Mesenchymal stem cell (in vitro differentiated cells and primary cell): ENCODE results near the gene GLT1D1.

ENCODE experiments used
- DNase-seq: peaks from one replicate; pipeline ENCODE4 v3.0.0-alpha.2; 2013
- H2AFZ ChIP-seq: one replicate; pipeline ENCODE4 v1.6.1; 2013; ENCODE audit warnings: low read depth, mild to moderate bottlenecking, control low read depth, inconsistent platforms, low read length, moderate library complexity
- H2AK5ac ChIP-seq: 2 replicates; pipeline ENCODE4 v1.6.1; 2013; ENCODE audit warnings: low read length, moderate library complexity, mild to moderate bottlenecking, inconsistent platforms; ENCODE audit not compliant: severe bottlenecking
- H2BK120ac ChIP-seq: one replicate; pipeline ENCODE4 v1.6.1; 2013; ENCODE audit warnings: low read depth, mild to moderate bottlenecking, inconsistent platforms, low read length, moderate library complexity
- H2BK12ac ChIP-seq, 2 experiments: one replicate each; pipeline ENCODE4 v1.6.1; 2013; ENCODE audit warnings: inconsistent platforms in 2 of 2, low read length in 2 of 2, mild to moderate bottlenecking in 2 of 2, moderate library complexity in 2 of 2, control low read depth in 1 of 2
- H2BK15ac ChIP-seq: one replicate; pipeline ENCODE4 v1.6.1; 2013; ENCODE audit warnings: mild to moderate bottlenecking, low read depth, inconsistent platforms; ENCODE audit not compliant: poor library complexity, severe bottlenecking
- H2BK5ac ChIP-seq: 2 replicates; pipeline ENCODE4 v1.6.1; 2013; ENCODE audit warnings: low read depth, mild to moderate bottlenecking, low read length, control low read depth, inconsistent platforms; ENCODE audit not compliant: poor library complexity, severe bottlenecking
- H3K14ac ChIP-seq, 2 experiments: one replicate each; pipeline ENCODE4 v1.6.1; 2013; ENCODE audit warnings: inconsistent platforms in 2 of 2, low read length in 2 of 2, control low read depth in 1 of 2, mild to moderate bottlenecking in 1 of 2, moderate library complexity in 1 of 2
- H3K18ac ChIP-seq, 2 experiments: one replicate each; pipeline ENCODE4 v1.6.1; 2013; ENCODE audit warnings: inconsistent platforms in 2 of 2, low read length in 2 of 2, control low read depth in 1 of 2, low read depth in 1 of 2, mild to moderate bottlenecking in 1 of 2
- H3K23ac ChIP-seq, 2 experiments: one replicate each; pipeline ENCODE4 v1.6.1; 2013; ENCODE audit warnings: inconsistent platforms in 2 of 2, low read length in 2 of 2, mild to moderate bottlenecking in 2 of 2, moderate library complexity in 2 of 2, control low read depth in 1 of 2
- H3K27ac ChIP-seq: 2 replicates; pipeline ENCODE4 v1.5.1; 2013; ENCODE audit warnings: mild to moderate bottlenecking, moderate library complexity, low read length, control low read depth, inconsistent platforms; ENCODE audit not compliant: poor library complexity, severe bottlenecking
- H3K27me3 ChIP-seq, 2 experiments: 2 replicates each; pipeline versions ENCODE4 v1.6.1 to v1.7.0; 2013; ENCODE audit warnings: low read length in 2 of 2, mild to moderate bottlenecking in 2 of 2, moderate library complexity in 2 of 2, control low read depth in 1 of 2, inconsistent platforms in 1 of 2; ENCODE audit not compliant: control insufficient read depth in 1 of 2, insufficient read depth in 1 of 2
- H3K36me3 ChIP-seq, 2 experiments: 2 replicates each; pipeline versions ENCODE4 v1.6.1 to v1.7.0; 2013; ENCODE audit warnings: low read length in 2 of 2, control low read depth in 1 of 2, inconsistent platforms in 1 of 2, low read depth in 1 of 2, mild to moderate bottlenecking in 1 of 2; ENCODE audit not compliant: insufficient read depth in 2 of 2, control insufficient read depth in 1 of 2
- H3K4ac ChIP-seq, 2 experiments: one replicate each; pipeline ENCODE4 v1.6.1; 2013; ENCODE audit warnings: inconsistent platforms in 2 of 2, low read length in 2 of 2, mild to moderate bottlenecking in 2 of 2, moderate library complexity in 2 of 2, control low read depth in 1 of 2, low read depth in 1 of 2
- H3K4me1 ChIP-seq: 2 replicates; pipeline ENCODE4 v1.6.1; 2013; ENCODE audit warnings: low read depth, low read length, control low read depth; ENCODE audit not compliant: control insufficient read depth, insufficient read depth
- H3K4me2 ChIP-seq: 2 replicates; pipeline ENCODE4 v1.6.1; 2013; ENCODE audit warnings: low read length, mild to moderate bottlenecking, inconsistent platforms; ENCODE audit not compliant: poor library complexity, severe bottlenecking
- H3K4me3 ChIP-seq, 2 experiments: 2 replicates each; pipeline versions ENCODE4 v1.5.1 to v1.7.0; 2013; ENCODE audit warnings: low read length in 2 of 2, mild to moderate bottlenecking in 2 of 2, control low read depth in 1 of 2, low read depth in 1 of 2; ENCODE audit not compliant: insufficient read depth in 1 of 2
- H3K79me1 ChIP-seq: replicated peaks from 2 replicates; pipeline ENCODE4 v1.6.1; 2013; ENCODE audit warnings: mild to moderate bottlenecking, control low read depth, low read length, inconsistent platforms; ENCODE audit not compliant: poor library complexity, severe bottlenecking
- H3K9ac ChIP-seq: 2 replicates; pipeline ENCODE4 v1.7.0; 2013; ENCODE audit warnings: mild to moderate bottlenecking, low read length, moderate library complexity
- H3K9me3 ChIP-seq: 2 replicates; pipeline ENCODE4 v1.7.0; 2013; ENCODE audit warnings: mild to moderate bottlenecking, low read length; ENCODE audit not compliant: control insufficient read depth
- H4K8ac ChIP-seq: one replicate; pipeline ENCODE4 v1.6.1; 2013; ENCODE audit warnings: inconsistent platforms, mild to moderate bottlenecking, low read length, moderate library complexity
- H4K91ac ChIP-seq: one replicate; pipeline ENCODE4 v1.6.1; 2013; ENCODE audit warnings: mild to moderate bottlenecking, low read length, inconsistent platforms
- WGBS: methylation state at CpG from one replicate; pipeline ENCODE4 v1.1.7; 2013; ENCODE audit warnings: mixed read lengths; 5-methylcytosine and 5-hydroxymethylcytosine counted together

The GLT1D1 gene

GRCh38 chr12:128879898-128880764 is 26.9 kb downstream of the GLT1D1 start:
- Histone ChIP-seq H2AK5ac (no peak overlapping the region), H3K18ac (no peak overlapping the region), H2BK120ac (no peak overlapping the region), H3K4me1 (no peaks in the 10 kb centered on the region), H2AFZ (no peak overlapping the region), H3K4me3 (no peak overlapping the region), H3K36me3 (no peaks in the 10 kb centered on the region), H3K79me1 (no peaks in the 10 kb centered on the region), H4K8ac (no peak overlapping the region), H2BK15ac (no peak overlapping the region), H2BK12ac (no peak overlapping the region), H3K27ac (no peak overlapping the region), H3K27me3 (no peaks in the 10 kb centered on the region), H4K91ac (no peak overlapping the region), H3K14ac (no peak overlapping the region), H3K4ac (no peak overlapping the region), H2BK5ac (no peak overlapping the region), H3K9me3 (peaks cover 30% of the 10 kb centered on the region), H3K23ac (no peak overlapping the region), H3K4me2 (no peak overlapping the region), H3K9ac (no peak overlapping the region)
- WGBS, result 75% methylated on average over 2 of the region's 4 CpGs
- no peak for DNase-seq

- Histone ChIP-seq H2AK5ac (no peak overlapping the region), H3K9me3 (no peaks in the 10 kb centered on the region), H2BK12ac (no peak overlapping the region), H3K14ac (no peak overlapping the region), H2AFZ (no peak overlapping the region), H2BK5ac (no peak overlapping the region), H3K4me3 (no peak overlapping the region), H2BK120ac (no peak overlapping the region), H3K4ac (no peak overlapping the region), H3K4me1 (no peaks in the 10 kb centered on the region), H3K79me1 (no peaks in the 10 kb centered on the region), H3K27me3 (no peaks in the 10 kb centered on the region), H3K36me3 (no peaks in the 10 kb centered on the region), H3K18ac (no peak overlapping the region), H4K8ac (no peak overlapping the region), H3K23ac (no peak overlapping the region), H3K27ac (no peak overlapping the region), H3K9ac (no peak overlapping the region), H2BK15ac (no peak overlapping the region), H4K91ac (no peak overlapping the region), H3K4me2 (no peak overlapping the region)
- 87% methylated on average over 5 of the region's 6 CpGs for WGBS
- no peak for DNase-seq
Observed at GRCh38 chr12:128891856-128892255, 38.6 kb downstream of the GLT1D1 start.

GRCh38 chr12:128903236-128903635 is 50.0 kb downstream of the GLT1D1 start:
- Histone ChIP-seq H3K79me1 (no peaks in the 10 kb centered on the region), H2BK15ac (no peak overlapping the region), H3K9ac (no peak overlapping the region), H3K27me3 (no peaks in the 10 kb centered on the region), H3K4me1 (no peaks in the 10 kb centered on the region), H3K36me3 (no peaks in the 10 kb centered on the region), H4K8ac (no peak overlapping the region), H3K14ac (no peak overlapping the region), H2BK5ac (no peak overlapping the region), H3K4ac (no peak overlapping the region), H3K4me3 (no peak overlapping the region), H3K9me3 (no peaks in the 10 kb centered on the region), H2BK120ac (no peak overlapping the region), H4K91ac (no peak overlapping the region), H3K4me2 (no peak overlapping the region), H2BK12ac (no peak overlapping the region), H3K23ac (no peak overlapping the region), H3K18ac (no peak overlapping the region), H2AK5ac (no peak overlapping the region), H2AFZ (no peak overlapping the region), H3K27ac (no peak overlapping the region)
- WGBS, result 52% methylated on average over 6 of the region's 7 CpGs
- no peak for DNase-seq

- DNase-seq, result no peak
- no peak overlapping the region for H3K4ac ChIP-seq
- 82% methylated on average over 10 of the region's 13 CpGs for WGBS
- no peak overlapping the region for H4K8ac ChIP-seq
- no peak overlapping the region for H2BK12ac ChIP-seq
- H2AK5ac ChIP-seq, result no peak overlapping the region
- H2BK5ac ChIP-seq, result no peak overlapping the region
- no peak overlapping the region for H3K27ac ChIP-seq
- H2AFZ ChIP-seq, result no peak overlapping the region
- H3K23ac ChIP-seq, result no peak overlapping the region
- no peaks in the 10 kb centered on the region for H3K9me3 ChIP-seq
- H3K4me2 ChIP-seq, result no peak overlapping the region
- no peaks in the 10 kb centered on the region for H3K36me3 ChIP-seq
- no peak overlapping the region for H3K14ac ChIP-seq
- no peak overlapping the region for H2BK120ac ChIP-seq
- H2BK15ac ChIP-seq, result no peak overlapping the region
- no peak overlapping the region for H4K91ac ChIP-seq
- H3K27me3 ChIP-seq, result no peaks in the 10 kb centered on the region
- no peak overlapping the region for H3K9ac ChIP-seq
- H3K79me1 ChIP-seq, result no peaks in the 10 kb centered on the region
- H3K4me3 ChIP-seq, result no peak overlapping the region
- H3K18ac ChIP-seq, result no peak overlapping the region
- no peaks in the 10 kb centered on the region for H3K4me1 ChIP-seq
Observed at GRCh38 chr12:128905003-128905544, 51.8 kb downstream of the GLT1D1 start.
